GM04504 (cell line): ENCODE results near the gene FZD2.
A peak's percentile ranks its signal among the peaks of the same experiment; 100 is the strongest.
"Not testable (repeated sequence)": the region's sequence is repeated elsewhere in the genome, so short reads cannot be mapped to it uniquely, and the experiment has no call there.

Experiments
- DNase-seq: peaks from one replicate; pipeline ENCODE4 v3.0.0-alpha.2; 2012; ENCODE audit warnings: low read depth

Gene FZD2

GRCh38 chr17:44578947-44579346 is 21.7 kb downstream of the FZD2 start:
- DNase-seq = no peak

GRCh38 chr17:44581868-44582267 is 24.6 kb downstream of the FZD2 start:
- no peak for DNase-seq

DNA sequence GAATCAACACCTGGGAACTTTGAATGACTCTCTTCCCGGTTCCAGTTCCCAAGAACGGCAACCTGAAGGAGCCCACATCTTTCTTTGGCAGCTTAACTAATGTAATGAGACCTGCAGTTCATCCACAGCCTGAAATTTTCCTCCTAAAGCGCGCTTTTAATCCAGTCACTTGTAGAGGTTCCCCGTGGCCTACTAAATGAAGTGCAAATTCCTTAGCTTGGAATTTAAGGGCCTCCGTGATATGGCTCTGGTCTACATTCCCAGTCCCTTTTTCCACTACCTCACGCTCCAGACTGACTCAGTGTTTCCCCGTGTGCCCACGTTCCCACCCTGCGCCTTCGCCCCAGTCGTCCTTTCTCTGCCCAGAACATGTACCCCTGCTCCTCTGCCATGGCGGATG is 27.2 kb downstream of the FZD2 start:
- DNase-seq = no peak

DNA sequence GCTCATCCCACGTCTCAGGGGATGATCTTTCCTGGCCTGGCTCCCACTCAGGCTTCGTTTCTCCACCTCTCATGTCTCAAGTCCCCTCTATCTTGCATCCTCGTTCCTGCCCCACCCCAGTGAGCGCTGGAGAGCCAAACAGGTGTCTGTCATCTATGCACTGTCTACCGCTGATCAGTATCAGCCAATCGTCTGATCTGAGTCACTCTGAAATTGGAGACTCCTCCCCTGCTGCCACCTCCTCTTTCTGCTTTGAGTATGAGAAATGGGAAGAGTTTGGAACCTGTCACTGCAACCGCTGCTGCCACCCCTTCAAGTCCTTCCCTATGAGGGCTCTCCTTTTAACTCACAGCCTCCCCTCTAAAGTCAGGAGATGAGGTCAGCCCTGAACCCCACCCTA is 28.0 kb downstream of the FZD2 start:
- DNase-seq = no peak

DNA sequence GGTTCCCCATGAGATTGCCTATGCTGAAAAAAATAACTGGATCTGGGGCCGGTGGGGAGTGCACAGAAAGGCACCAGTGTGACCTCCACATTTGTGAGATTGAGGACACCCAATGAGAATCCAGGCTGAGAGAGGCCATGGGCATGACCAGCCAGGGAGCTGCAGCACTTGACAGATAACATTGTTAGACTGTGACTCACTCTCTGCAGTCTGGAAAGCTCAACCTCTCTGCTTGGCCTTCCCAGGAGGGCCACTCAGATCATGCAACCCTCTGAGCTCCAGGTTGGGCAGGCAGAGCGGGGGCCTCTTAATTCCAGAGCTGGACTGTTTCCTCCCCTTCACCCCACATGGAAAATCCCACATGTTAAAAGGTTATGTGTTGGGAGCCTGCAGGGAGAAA is 30.1 kb downstream of the FZD2 start:
- DNase-seq = peak; percentile 56

GRCh38 chr17:44589316-44590071 is 32.2 kb downstream of the FZD2 start:
- peak; percentile 18 for DNase-seq

DNA sequence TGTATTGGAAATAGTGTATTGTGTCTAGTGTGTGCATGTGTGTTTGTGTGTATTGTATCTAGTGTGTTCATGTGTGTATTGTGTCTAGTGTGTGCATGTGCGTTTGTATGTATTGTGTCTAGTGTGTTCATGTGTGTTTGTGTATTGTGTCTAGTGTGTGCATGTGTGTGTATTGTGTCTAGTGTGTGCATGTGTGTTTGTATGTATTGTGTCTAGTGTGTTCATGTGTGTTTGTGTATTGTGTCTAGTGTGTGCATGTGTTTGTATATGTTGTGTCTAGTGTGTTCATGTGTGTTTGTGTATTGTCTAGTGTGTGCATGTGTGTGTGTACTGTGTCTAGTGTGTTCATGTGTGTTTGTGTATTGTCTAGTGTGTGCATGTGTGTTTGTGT is 32.8 kb downstream of the FZD2 start:
- DNase-seq = not testable (repeated sequence)

DNA sequence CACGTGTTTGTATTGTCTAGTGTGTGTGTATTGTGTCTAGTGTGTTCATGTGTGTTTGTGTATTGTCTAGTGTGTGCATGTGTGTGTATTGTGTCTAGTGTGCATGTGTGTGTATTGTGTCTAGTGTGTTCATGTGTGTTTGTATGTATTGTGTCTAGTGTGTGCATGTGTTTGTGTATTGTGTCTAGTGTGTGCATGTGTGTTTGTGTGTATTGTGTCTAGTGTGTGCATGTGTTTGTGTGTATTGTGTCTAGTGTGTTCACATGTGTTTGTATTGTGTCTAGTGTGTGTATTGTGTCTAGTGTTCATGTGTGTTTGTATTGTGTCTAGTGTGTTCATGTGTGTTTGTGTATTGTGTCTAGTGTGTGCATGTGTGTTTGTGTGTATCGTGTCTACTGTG is 33.5 kb downstream of the FZD2 start:
- DNase-seq = not testable (repeated sequence)

GRCh38 chr17:44591206-44591605 is 33.9 kb downstream of the FZD2 start:
- DNase-seq = no peak

GRCh38 chr17:44593156-44593555 is 35.9 kb downstream of the FZD2 start:
- DNase-seq = no peak

DNA sequence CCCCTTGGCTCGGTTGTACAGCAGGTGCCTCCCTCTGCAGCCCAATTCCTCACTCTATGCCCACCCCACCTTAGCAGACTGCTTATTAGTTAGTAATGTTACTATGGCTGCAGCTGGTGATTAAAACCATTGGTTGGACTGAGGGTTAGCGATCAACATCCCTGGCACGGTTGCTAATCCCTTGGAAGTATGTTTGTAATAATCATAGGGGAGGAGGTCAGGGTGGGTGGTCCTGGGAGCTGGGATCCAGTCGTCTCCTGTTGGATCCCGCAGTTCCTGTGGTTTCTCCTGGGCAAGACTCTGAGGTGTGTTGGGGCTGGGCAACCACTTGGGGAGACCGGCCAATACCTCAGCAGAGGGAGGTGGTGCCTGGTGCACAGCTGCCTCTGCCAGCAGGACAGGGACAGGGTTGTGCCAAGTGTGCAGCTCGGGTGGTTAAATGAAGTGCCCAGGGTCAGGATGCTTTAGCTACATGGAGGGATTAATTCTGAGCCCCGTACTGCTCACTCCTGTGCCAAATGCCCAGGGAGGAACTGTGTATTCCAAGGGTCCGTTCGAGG is 38.0 kb downstream of the FZD2 start:
- DNase-seq = no peak

DNA sequence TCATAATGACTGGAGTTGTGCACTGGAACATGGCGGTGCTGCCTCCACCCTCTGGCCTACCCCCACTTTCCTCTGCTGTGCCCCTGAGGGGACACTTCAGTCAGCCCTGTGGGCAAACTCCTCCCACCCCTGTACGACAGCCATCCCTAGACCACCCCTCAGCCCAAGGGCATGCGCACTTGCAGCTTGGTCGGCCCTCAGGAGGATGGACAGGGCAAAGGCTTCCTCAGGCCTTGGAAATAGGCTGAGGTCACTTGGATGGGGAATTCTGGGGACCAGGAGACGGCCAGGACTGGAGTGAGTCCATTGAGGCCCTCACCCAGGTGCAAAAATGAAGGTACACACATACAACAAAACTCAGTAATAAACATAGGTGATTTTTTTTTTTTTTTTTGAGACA is 41.0 kb downstream of the FZD2 start:
- no peak for DNase-seq

GRCh38 chr17:44598932-44599297 is 41.6 kb downstream of the FZD2 start:
- no peak for DNase-seq

GRCh38 chr17:44599298-44600175 is 42.3 kb downstream of the FZD2 start:
- peak; percentile 47 for DNase-seq

DNA sequence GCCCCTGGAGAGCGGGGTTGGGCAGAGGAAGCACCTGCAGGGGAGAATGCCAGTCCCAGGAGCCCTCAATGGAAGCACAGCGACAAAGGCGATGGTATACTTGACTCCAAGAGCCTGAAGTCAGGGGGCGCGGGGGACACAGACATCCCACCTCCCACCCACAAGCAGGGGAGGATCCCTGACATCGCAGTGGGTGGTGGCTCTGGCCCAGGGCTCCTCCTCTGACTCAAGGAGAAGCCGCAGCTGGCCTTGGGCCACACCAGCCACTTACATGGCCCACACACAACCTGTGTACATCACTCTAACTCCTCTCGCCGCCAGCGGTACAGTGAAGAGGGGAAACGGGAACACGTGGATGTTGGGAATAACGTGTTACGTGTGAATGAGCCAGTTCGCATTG is 44.3 kb downstream of the FZD2 start:
- no peak for DNase-seq

DNA sequence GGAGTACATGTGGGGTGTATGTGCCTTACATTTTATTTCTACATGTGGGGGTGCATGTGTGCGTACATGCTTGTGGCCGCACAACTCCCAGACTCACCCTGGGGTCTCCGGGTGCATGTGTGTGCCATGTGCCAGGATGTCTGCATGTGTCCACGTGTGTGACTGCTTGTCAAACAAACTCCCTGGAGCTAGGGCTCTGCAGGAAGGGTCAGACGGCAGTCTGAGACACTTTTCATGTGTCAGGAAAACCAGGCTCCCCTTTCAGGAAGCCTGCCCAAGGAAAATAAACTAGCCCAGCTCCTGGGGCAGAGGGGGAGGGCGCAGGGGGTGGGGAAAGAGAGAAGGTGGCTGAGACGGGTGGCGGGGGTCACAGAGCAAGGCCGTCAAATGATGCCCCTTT is 44.7 kb downstream of the FZD2 start:
- no peak for DNase-seq

DNA sequence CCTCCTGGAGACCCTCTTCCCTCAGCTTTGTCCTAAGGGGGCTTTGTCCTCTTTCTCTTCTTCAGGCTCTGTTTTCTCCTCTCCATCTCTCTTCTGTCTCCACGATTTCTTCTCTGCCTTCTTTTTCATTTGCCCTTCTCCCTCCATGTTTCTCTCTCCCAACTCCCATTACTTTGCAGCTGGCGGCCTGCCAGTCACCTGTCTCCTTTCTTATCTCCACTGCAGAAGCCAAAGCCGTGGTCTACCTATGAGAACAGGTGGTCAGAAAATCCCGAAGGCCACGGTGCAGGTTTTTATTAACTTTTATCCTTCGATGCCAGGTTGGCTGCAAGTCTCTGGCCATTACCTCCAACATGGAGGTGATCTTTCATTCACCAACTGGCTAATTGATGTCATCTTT is 45.1 kb downstream of the FZD2 start:
- DNase-seq = no peak

DNA sequence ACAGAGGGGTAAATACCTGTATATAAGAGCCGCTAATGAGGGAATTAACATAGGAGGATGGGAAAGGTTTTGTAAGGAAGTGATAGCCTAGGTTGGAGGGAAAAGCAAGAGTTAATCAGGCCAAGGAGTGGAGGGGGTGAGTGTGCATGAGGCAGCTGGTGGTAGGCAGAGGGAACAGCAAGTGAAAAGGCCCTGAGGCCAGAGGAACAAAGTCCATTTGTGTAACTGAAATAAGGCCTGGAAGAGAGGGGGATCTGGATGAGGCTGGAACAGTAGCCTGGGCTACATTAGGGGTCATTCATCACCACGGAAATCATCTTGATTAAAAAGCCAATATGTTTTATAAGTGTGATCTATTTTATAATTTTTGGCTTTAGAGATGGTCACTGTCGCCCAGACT is 45.7 kb downstream of the FZD2 start:
- DNase-seq = no peak

GRCh38 chr17:44604116-44604761 is 47.0 kb downstream of the FZD2 start:
- DNase-seq = no peak

- no peak for DNase-seq
Observed at GRCh38 chr17:44604768-44605485, 47.6 kb downstream of the FZD2 start.

- DNase-seq = no peak
Observed at GRCh38 chr17:44606658-44607057, 49.4 kb downstream of the FZD2 start.
